ENCODE results near the gene XXYLT1.

XXYLT1 gene

GRCh38 chr3:195182470-195182795 is 88.5 kb downstream of the XXYLT1 start:
- DNase-seq (ENCODE audit: low read depth): no peak

GRCh38 chr3:195181741-195182469 is 89.1 kb downstream of the XXYLT1 start:
- TF ChIP-seq CTCF (IDR thresholded peaks at IDR 0.05; ENCODE audit: low read depth, low read length, missing control alignments): no peak
- DNase-seq (ENCODE audit: low read depth): no peak
- H3K4me3 ChIP-seq (ENCODE audit: low read depth, low read length): no peak overlapping the region

More at GRCh38 chr3:195182470-195182795, 88.5 kb downstream of the XXYLT1 start:
- no peak for TF ChIP-seq CTCF (IDR thresholded peaks at IDR 0.05; ENCODE audit: low read depth, low read length, missing control alignments)
- H3K4me3 ChIP-seq (ENCODE audit: low read depth, low read length): no peak overlapping the region

- TF ChIP-seq CTCF (IDR thresholded peaks at IDR 0.05; ENCODE audit: low read depth, low read length, missing control alignments): no peak
- H3K4me3 ChIP-seq (ENCODE audit: low read depth, low read length): no peak overlapping the region
- DNase-seq (ENCODE audit: low read depth): no peak
Measured at GRCh38 chr3:195181113-195181498, 89.9 kb downstream of the XXYLT1 start.

GRCh38 chr3:195180490-195181112 is 90.4 kb downstream of the XXYLT1 start:
- no peak overlapping the region for H3K4me3 ChIP-seq (ENCODE audit: low read depth, low read length)
- no peak for TF ChIP-seq CTCF (IDR thresholded peaks at IDR 0.05; ENCODE audit: low read depth, low read length, missing control alignments)
- DNase-seq (ENCODE audit: low read depth): no peak

- no peak for TF ChIP-seq CTCF (IDR thresholded peaks at IDR 0.05; ENCODE audit: low read depth, low read length, missing control alignments)
- no peak overlapping the region for H3K4me3 ChIP-seq (ENCODE audit: low read depth, low read length)
- DNase-seq (ENCODE audit: low read depth): no peak
Measured at GRCh38 chr3:195179776-195180489, 91.0 kb downstream of the XXYLT1 start.

- DNase-seq (ENCODE audit: low read depth): no peak
- no peak overlapping the region for H3K4me3 ChIP-seq (ENCODE audit: low read depth, low read length)
- TF ChIP-seq CTCF (IDR thresholded peaks at IDR 0.05; ENCODE audit: low read depth, low read length, missing control alignments): no peak
Measured at GRCh38 chr3:195178124-195178910, 92.6 kb downstream of the XXYLT1 start.
